Measurements from ENCODE around the gene ITGB1BP1.

DNA sequence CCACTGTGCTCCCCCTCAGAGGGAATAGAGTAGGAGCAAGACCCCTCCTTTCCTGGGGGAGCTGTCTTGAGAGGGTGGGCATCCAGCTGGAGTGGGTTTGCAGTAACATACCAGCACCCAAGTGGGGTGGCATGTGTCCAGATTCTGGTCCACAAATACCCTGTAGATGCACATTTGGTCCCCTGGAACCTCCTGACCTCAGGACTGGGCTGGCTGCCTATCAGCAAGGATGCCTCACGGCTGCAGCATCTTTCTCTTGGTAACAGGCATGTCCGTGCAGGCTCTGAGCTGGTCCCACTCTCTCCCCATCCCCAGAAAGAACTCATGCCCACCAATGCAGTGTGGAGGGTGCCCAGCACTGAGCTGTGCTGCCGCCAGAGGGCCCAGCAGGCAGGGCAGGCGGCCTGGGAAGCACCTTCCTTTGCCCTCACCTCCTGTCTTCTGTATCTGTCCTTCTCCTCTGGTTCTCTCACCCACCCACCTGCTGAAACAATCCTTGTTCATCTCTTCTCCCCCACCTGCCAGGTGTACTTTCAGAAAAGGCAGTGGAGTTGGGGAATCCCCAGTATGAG is 47.4 kb downstream of the ITGB1BP1 start:
- TF ChIP-seq, protein P1, sequence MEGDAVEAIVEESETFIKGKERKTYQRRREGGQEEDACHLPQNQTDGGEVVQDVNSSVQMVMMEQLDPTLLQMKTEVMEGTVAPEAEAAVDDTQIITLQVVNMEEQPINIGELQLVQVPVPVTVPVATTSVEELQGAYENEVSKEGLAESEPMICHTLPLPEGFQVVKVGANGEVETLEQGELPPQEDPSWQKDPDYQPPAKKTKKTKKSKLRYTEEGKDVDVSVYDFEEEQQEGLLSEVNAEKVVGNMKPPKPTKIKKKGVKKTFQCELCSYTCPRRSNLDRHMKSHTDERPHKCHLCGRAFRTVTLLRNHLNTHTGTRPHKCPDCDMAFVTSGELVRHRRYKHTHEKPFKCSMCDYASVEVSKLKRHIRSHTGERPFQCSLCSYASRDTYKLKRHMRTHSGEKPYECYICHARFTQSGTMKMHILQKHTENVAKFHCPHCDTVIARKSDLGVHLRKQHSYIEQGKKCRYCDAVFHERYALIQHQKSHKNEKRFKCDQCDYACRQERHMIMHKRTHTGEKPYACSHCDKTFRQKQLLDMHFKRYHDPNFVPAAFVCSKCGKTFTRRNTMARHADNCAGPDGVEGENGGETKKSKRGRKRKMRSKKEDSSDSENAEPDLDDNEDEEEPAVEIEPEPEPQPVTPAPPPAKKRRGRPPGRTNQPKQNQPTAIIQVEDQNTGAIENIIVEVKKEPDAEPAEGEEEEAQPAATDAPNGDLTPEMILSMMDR (IDR thresholded peaks at IDR 0.05 in 8 of 11, conservative IDR thresholded peaks at IDR 0.05 in 3 of 11), result no peak
- TF ChIP-seq POLR2AphosphoS5 (IDR thresholded peaks at IDR 0.05) (no peak), POLR2A (IDR thresholded peaks at IDR 0.05) (no peak)

Measured in spleen (tissue), 7 donors.